Measurements from ENCODE around the gene WWOX.

The WWOX gene

GRCh38 chr16:78106686-78107085 lies 7.2 kb downstream of the WWOX start:
- DNase-seq = no peak

GRCh38 chr16:78108451-78108850 lies 9.0 kb downstream of the WWOX start:
- DNase-seq = no peak

GRCh38 chr16:78113258-78113657 lies 13.8 kb downstream of the WWOX start:
- no peak for DNase-seq

- DNase-seq = no peak
Measured at GRCh38 chr16:78115659-78116058, 16.2 kb downstream of the WWOX start.

GRCh38 chr16:78116946-78117345 lies 17.5 kb downstream of the WWOX start:
- no peak for DNase-seq

GRCh38 chr16:78117391-78117790 lies 17.9 kb downstream of the WWOX start:
- no peak for DNase-seq

GRCh38 chr16:78118469-78119025 lies 19.1 kb downstream of the WWOX start:
- DNase-seq = no peak

- DNase-seq = no peak
Measured at GRCh38 chr16:78122774-78123315, 23.4 kb downstream of the WWOX start.

GRCh38 chr16:78125112-78125844 lies 25.8 kb downstream of the WWOX start:
- DNase-seq = no peak

GRCh38 chr16:78126662-78127061 lies 27.2 kb downstream of the WWOX start:
- DNase-seq = no peak

GRCh38 chr16:78127130-78127529 lies 27.7 kb downstream of the WWOX start:
- peak; percentile 39 for DNase-seq

GRCh38 chr16:78128913-78129312 lies 29.5 kb downstream of the WWOX start:
- no peak for DNase-seq

- DNase-seq = no peak
Measured at GRCh38 chr16:78129349-78129748, 29.9 kb downstream of the WWOX start.

GRCh38 chr16:78130083-78130608 lies 30.7 kb downstream of the WWOX start:
- no peak for DNase-seq

GRCh38 chr16:78130950-78131349 lies 31.5 kb downstream of the WWOX start:
- no peak for DNase-seq

GRCh38 chr16:78133919-78134318 lies 34.5 kb downstream of the WWOX start:
- no peak for DNase-seq

- no peak for DNase-seq
Measured at GRCh38 chr16:78134944-78135619, 35.6 kb downstream of the WWOX start.

GRCh38 chr16:78137179-78137578 lies 37.7 kb downstream of the WWOX start:
- no peak for DNase-seq

- no peak for DNase-seq
Measured at GRCh38 chr16:78137782-78138616, 38.5 kb downstream of the WWOX start.

GRCh38 chr16:78140818-78141466 lies 41.5 kb downstream of the WWOX start:
- no peak for DNase-seq

- DNase-seq = no peak
Measured at GRCh38 chr16:78142788-78143187, 43.3 kb downstream of the WWOX start.

- DNase-seq = no peak
Measured at GRCh38 chr16:78146807-78147206, 47.4 kb downstream of the WWOX start.

Measured in femur (tissue), 1 donor.